GM21423 (cell line): ENCODE results near the gene TRIP6.

Experiments used
- ATAC-seq: cut with Tn5 transposase; IDR thresholded peaks from one replicate; pipeline ENCODE4 v1.9.1; 2021; ENCODE audit warnings: mild to moderate bottlenecking, moderate library complexity; ENCODE audit not compliant: unreplicated experiment

The TRIP6 gene

DNA sequence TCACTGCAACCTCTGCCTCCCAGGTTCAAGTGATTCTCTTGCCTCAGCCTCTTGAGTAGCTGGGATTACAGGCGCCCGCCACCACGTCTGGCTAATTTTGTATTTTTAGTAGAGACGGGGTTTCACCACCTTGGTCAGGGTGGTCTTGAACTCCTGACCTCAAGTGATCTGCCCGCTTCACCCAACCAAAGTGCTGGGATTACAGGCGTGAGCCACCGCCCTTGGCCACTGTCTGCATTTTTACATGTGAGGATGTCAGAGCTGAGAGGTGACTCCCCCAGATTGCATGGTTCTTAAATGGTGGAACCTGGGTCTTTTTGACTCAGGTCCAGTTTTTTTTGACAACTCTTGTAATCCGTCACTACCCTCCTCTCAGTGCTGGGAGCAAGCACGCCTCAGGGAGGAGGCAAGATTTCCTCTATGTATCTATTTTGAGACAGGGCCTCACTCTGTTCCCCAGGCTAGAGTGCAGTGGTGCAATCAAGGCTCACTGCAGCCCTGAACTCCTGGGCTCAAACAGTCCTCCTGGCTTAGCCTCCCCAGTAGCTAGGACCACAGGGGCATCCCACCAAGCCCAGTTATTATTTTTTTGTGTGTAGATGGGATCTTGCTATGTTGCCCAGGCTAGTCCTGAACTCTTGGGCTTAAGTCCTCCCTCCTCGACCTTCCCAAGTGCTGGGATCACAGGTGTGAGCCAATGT, 6.6 kb downstream of the TRIP6 start:
- ATAC-seq = no peak

DNA sequence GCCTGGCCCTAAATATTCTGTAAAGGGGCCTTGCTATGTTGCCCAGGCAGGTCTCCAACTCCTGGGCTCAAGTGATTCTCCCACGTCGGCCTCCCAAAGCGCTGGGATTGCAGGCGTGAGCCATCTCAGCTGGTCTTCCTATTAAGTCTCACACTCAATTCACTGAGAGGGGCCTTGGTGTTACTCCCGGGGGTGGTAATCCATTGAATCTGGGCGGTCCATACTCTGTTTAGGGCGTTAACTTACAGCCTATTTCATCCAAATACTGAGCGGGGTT, 7.1 kb downstream of the TRIP6 start:
- ATAC-seq = no peak

DNA sequence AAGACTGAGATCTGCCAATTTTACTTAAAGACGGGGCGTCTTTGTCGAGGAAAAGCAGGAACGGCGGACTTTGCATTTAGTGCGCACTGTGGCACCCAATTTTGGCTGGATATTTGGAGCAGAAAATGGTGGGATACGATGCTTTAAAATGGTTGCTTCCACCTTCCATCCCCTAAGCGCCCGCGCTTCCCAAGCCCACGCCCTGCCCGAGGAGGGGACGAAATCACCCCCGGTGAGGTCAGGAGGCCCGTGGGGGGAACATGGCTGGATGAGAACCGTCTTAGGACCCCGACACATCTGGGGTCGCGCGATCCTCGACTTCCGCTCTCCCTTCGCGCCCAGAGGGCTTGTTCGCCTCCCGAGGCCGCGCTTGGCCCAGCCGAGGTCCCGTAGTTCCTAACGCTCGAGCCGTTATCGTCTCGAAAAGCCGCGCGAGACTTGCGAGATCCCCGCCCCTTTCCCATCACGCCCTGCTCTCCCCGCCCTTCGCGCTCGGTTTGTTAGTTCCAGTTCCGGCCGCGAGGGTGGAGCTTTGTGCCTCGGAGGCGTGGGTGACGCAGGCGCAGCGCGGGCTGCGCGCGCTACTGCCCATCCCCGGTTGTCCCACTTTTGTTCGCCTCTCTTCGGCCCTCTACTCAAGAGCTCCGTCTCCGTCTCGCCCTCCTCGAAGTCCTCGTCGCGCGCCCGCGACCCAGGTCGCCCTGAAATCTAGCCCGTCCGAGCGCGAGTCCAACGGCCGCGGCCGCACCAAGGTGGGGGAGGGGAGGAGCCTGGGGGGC, 7.6 kb downstream of the TRIP6 start, which contains the start of gene SRRT:
SRRT (plus strand) TSS at position 527 of the 779 bp plus-strand sequence. CDS start 488 bp downstream, outside the sequence.
- peak; percentile 94 for ATAC-seq

DNA sequence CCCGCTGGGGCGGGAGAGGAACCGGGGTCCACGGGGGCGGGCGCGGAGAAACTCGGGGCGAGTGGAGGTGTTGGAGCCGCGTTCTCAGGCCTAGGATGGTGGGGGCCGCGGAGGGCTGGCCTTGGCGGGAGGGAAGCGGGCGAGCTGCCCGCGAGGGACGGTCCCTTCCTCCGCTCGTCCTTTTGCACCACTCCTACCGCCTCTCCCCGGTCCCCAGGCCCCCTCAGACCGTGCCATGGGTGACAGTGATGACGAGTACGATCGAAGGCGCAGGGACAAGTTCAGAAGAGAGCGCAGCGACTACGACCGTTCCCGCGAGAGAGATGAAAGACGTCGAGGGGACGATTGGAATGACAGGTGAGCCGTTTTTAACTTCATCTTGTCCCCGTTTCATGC, 8.2 kb downstream of the TRIP6 start:
- peak; percentile 18 for ATAC-seq

DNA sequence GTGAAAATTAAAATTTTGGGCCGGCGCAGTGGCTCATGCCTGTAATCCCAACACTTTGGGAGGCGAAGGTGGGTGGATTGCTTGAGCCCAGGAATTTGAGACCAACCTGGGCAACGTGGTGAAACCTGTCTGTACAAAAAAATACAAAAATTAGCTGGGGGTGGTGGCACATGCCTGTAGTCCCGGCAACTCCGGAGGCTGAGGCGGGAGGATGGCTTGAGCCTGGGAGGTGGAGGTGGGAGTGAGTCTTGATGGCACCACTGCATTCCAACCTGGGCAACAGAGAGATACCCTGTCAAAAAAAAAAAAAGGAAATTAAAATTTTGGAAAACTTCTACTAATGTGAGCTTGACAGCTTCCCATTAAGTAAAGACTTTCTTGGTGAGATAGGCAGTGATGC, 10.8 kb downstream of the TRIP6 start:
- no peak for ATAC-seq

DNA sequence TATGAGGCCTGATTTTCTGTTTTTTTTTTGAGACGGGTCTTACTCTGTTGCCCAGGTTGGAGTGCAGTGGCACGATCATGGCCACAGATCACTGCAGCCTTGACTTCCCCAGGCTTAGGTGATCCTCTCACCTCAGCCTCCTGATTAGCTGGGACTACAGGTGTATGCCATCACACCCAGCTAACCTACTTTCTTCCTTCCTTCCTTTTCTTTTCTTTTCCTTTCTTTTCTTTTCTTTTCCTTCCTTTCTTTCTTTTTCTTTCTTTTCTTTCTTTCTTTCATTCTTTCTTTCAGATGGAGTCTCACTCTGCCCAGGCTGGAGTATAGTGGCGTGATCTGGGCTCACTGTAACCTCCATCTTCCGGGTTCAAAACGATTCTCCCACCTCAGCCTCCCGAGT, 11.5 kb downstream of the TRIP6 start:
- no peak for ATAC-seq

DNA sequence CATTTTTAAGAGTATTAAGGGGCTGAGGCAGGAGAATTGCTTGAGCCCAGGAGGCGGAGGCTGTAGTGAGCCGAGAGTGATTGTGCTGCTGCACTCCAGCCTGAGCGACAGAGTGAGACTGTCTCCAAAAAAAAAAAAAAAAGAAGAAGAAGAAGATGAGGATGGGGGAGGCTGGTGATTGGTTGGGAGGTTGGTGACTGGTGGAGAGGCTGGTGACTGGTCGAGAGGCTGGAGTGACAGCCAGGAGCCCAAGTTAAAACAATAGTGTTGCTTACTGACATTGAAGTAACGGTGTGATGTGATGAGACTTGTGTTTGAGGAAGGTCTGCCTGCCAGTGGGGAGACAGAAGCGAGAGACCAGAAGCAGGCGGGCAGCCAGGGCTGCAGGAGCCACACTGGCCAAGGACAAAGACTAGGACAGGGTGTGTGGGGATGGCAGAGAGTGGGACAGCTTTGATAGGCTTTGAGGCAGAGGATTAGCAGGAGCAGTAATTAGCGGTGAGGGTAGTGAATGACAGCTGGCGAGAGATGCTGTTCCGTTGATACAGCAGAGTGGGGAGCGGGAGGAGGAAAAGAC, 12.6 kb downstream of the TRIP6 start:
- ATAC-seq = no peak

DNA sequence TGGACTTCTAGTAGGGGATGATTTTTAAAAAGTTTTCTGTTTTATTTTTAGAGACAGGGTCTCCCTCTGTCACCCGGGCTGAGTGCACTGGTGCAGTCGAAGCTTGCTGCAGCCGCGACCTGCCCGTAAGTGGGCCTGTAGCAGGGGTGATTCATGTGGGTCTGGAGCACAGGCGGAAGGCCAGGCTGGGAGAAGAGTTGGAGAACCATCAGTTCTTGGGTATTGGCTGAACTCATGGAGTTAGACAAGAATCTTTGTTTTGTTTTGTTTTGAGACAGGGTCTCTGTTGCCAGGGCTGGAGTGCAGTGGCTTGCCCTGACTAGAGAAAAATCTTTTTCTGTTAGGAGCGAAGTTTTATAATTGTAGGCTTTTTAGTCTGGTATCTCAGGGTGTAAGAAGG, 13.5 kb downstream of the TRIP6 start:
- no peak for ATAC-seq

DNA sequence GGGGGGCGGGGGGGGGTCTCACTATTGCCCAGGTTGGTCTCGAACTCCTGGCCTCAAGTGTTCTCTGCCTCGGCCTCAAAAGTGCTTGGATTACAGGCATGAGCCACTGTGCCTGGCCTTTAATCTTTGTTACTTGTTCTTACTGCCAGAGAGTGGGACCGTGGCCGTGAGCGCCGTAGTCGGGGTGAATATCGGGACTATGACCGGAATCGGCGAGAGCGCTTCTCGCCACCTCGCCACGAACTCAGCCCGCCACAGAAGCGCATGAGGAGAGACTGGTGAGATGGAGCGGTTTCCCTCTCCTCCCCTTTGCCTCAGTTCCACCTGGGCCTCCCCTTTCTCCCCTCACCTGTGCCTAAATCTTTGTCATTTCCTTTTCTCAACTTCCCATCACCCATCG, 13.9 kb downstream of the TRIP6 start:
- no peak for ATAC-seq

DNA sequence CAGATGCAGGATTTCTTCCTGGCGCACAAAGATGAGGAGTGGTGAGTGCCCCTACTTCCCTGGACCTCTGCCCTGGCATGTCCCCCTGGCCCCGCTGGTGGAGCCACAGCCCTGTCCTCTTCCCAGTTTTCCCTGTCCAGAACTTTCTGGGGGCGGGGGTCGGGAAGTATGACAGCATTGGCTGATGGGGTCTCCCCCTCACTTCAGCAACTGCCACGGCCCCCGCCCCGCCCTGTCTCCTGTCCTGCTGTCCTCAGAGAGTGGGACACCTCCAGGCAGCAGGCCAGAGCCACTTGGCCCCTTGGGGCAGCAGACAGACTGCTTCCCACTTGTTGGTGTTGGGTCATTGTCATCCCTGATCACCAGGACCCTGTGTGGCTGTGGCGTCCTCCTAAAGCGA, 15.0 kb downstream of the TRIP6 start:
- no peak for ATAC-seq

DNA sequence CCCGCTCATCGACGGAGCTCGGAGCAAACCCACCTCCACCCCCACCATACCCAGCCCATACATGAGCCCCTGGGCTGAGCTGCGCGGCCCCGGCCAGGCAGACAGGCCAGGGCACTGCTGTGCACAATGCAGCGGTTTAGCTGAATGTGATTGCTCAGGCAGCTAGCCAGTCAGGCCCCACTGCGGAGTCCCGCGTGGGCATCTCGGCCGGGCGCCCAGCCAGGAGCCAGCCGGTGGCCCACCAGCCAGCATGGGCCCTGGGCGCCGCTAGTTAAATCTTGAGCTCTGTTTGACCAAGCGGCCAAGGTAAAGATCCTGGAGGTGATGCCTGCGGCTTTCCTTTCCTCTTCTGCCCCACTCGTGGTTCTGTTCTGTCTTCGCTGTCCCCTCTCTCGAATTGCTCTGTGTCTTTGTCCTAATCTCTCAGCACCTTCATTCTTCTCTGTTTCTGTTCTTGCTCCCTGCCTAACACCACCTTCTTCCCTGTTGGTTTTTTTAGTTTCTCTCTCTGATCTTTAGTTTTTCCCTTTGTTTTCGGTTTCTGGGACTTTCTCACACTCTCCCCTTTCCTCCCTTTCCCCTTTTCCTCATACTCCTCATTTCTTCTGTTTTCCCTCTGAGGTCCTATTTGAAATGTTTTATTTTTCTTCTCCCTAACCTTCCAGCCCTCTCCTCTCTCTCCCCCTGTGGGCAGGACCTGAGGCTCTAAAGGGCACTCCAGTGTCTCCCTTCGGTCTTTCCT, 15.8 kb downstream of the TRIP6 start:
- ATAC-seq = no peak

DNA sequence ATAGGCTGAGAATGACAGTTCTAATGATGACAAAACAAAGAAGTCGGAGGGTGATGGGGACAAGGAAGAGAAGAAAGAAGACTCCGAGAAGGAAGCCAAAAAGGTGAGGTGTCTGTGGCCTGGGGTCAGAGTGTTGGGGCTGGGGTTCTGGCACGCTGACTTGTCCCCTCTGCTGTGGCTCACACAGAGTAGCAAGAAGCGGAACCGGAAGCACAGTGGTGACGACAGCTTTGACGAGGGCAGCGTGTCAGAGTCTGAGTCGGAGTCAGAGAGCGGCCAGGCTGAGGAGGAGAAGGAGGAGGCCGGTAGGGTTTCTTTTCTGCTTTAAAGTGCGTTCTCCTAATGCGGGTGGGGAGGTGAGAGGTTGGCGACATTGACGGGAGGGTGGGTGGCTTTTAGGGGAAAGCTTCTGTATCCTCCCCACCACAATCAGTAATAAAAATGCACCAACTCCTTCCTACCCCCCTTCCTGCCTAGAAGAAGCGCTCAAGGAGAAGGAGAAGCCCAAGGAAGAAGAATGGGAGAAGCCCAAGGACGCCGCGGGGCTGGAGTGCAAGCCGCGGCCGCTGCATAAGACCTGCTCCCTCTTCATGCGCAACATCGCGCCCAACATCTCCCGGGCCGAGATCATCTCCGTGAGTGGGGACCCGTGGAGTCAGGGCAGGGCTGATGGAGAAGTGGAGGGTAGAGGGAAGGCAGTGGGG, 17.7 kb downstream of the TRIP6 start:
- no peak for ATAC-seq

DNA sequence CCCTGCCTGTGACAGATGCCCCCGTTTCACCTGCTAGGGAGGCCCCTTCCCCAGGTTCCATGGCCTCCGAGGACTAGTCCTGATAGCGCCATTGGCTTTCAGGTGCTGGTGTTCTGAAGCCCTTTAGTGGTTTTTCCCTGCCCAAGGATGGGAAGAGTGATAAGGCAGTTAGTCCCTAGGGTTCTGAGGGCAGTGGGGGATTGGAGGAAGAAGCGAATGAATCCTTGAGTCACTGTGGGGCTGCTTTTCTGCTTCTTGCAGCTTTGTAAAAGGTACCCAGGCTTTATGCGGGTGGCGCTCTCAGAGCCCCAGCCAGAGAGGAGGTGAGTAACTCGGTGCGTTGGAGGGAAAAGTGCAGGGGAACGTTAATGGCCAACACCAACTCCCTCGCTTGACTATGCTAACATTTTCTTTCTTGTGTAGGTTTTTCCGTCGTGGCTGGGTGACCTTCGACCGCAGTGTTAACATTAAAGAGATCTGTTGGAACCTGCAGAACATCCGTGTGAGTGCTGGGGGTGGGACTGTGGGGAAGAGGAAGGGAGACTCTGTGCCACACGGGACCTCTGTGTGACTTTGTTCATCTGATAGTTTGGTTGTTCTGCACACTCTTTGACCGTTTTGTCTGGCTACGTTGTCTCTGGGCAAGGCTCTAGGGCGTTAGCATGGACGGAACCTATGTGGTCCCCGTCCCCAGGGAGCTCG, 18.4 kb downstream of the TRIP6 start:
- ATAC-seq = no peak

DNA sequence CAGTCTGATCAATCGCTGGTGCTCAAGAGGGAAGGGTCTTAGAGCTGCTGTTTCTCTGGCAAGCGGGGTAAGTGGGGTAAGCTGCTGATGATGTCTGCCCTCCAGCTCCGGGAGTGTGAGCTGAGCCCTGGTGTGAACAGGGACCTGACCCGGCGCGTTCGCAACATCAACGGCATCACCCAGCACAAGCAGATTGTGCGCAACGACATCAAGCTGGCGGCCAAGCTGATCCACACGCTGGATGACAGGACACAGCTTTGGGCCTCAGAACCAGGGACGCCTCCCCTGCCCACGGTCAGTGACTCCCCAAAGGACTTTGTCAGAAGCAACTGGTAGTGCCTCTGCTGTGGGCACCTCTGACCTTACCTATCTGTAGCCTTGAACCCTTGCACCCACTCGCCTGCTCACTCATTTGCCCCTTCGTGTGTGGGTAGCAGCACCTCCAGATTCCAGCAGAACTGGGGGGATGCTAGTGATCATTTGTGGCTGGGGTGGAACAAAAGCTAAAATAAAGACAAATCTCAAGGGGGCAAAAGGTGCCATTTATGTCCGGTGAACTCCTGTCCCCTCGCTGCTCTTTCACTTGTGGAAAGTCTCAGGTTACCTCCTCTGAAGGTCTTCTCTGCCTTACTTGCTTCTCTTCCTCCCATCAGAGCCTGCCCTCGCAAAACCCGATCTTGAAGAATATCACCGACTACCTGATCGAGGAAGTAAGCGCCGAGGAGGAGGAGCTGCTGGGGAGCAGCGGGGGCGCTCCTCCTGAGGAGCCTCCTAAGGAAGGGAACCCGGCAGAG, 19.2 kb downstream of the TRIP6 start:
- ATAC-seq = no peak

DNA sequence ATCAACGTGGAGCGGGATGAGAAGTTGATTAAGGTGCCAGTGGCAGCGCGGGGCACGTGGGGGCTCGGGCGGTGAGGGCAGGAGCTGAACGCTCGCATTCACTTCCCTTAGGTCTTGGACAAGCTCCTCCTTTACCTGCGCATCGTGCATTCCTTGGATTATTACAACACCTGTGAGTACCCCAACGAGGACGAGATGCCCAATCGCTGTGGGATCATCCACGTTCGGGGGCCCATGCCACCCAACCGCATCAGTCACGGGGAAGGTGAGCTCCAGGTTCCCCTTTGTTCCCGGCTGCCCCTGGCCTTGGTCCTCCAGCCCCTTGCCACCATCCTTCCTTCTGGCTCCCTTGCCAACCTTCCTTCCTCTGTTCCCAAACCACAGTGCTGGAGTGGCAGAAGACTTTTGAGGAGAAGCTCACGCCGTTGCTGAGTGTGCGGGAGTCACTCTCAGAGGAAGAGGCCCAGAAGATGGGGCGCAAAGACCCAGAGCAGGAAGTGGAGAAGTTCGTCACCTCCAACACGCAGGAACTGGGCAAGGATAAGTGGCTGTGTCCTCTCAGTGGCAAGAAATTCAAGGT, 19.8 kb downstream of the TRIP6 start:
- no peak for ATAC-seq

DNA sequence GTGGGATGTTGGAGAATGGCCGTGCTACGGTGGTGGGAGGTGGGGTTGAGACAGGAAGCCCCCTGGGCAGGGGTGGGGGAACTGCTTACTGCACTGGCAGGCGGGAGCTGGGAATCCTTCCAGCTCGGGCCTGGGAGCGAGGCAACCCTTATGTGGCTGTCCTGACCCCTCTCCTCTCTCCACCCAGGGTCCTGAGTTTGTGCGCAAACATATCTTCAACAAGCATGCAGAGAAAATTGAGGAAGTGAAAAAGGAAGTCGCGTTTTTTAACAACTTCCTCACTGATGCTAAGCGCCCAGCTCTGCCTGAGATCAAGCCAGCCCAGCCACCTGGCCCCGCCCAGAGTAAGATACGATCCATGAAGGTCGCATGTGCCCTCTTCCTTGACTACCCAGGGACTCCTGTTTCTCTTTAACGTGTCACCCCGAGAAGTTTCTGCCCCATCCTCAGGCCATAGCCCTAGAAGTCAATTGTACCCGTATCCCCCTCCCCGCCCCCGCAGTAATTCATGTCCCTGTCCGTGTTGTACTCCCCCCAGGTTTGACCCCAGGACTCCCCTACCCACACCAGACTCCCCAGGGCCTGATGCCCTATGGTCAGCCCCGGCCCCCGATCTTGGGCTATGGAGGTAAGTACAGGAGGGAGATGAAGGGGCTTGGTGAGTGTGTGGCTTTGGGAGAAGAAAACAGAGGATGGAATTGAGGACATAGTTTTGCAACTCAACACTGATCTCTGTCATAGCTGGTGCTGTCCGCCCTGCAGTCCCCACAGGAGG, 20.5 kb downstream of the TRIP6 start:
- peak; percentile 43 for ATAC-seq

DNA sequence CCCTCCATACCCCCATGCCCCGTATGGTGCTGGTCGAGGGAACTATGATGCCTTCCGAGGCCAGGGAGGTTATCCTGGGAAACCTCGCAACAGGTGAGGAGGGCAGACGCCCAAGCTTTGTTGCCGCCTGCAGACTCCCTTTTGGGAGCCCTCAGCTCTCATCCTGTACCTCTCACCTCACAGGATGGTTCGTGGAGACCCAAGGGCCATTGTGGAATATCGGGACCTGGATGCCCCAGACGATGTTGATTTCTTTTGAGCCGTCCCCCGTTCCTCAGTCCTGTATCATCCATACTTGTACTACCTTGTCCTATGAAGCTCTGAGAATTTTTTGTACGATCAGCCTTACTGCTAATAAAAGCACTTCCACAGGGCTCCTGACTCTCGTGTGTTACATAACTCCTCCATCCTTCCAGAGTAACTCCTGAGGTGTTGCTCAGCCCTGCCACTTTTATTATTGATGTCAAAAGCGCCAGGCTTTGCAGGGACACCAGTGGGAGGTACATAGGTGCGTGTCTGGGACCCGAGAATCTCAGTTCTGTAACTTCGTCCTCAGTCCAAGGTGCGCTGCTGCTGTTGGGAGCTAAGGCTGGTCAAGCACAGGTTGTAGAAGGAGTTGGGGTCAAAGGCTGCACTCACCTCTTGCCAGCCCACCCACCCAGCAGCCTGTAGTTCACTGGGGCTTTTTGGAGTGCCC, 21.3 kb downstream of the TRIP6 start:
- no peak for ATAC-seq
